Dermis lymphatic vessel endothelial cell (primary cell): ENCODE results near the gene C10orf71. TPM values are rescaled to one million over a fixed set of nuclear protein-coding genes. Genes with fewer than 3 reads are reported as not detected.

Source experiments
- total RNA-seq: library from RNA; depleted of rRNA; stranded (reverse); fragments of >200 nt; gene quantifications from 2 replicates; pipeline ENCODE4 v1.2.1, GENCODE V29; 2014

Gene C10orf71
- total RNA-seq = not detected in 2 replicates

GRCh38 chr10:49298983-49299815 lies at the start of gene C10orf71:
TSS of gene C10orf71 (plus strand) at chr10:49299170. CDS start at chr10:49322546, 23,376 bp downstream.

Other genes starting within 250 kb of the C10orf71 start
- 0.65 and 2.8 TPM in 2 replicates for gene VSTM4, start 183.6 kb upstream of the C10orf71 start, total RNA-seq
- gene FAM170B, start 165.1 kb upstream of the C10orf71 start, total RNA-seq = not detected in 2 replicates
- 5.6 and 29.3 TPM in 2 replicates for gene TMEM273, start 110.8 kb upstream of the C10orf71 start, total RNA-seq
- not detected in 2 replicates for gene DRGX, start 96.9 kb downstream of the C10orf71 start, total RNA-seq
- 12.7 and 20.8 TPM in 2 replicates for gene ERCC6, start 240.0 kb downstream of the C10orf71 start, total RNA-seq